HepG2 (cell line): Measurements from ENCODE around the gene ST6GALNAC4. TPM values are rescaled to one million over a fixed set of nuclear protein-coding genes. Genes with fewer than 3 reads are reported as not detected.

Experiments
- CREB1 ChIP-seq, 2 experiments: fragments of 450-650 bp in 1 of 2; IDR thresholded peaks; 2 replicates each; pipeline ENCODE4 v1.6.1; 2016 to 2017; ENCODE audit warnings: control low read depth in 1 of 2, mild to moderate bottlenecking in 1 of 2, missing compliant biosample characterization in 1 of 2, missing genetic modification characterization in 1 of 2
- EEA1 ChIP-seq: sonication (generic); formaldehyde crosslinking; IDR thresholded peaks from 2 replicates; pipeline ENCODE4 v1.5.1; 2020; ENCODE audit warnings: mild to moderate bottlenecking, missing genetic modification reagents, borderline replicate concordance
- HDAC2 ChIP-seq: sonication (generic); formaldehyde crosslinking; IDR thresholded peaks from 2 replicates; pipeline ENCODE4 v1.4.0; 2020; ENCODE audit warnings: missing genetic modification reagents
- HMG20A ChIP-seq: IDR thresholded peaks from 2 replicates; pipeline ENCODE4 v1.6.1; 2016; ENCODE audit warnings: borderline replicate concordance
- IRX3 ChIP-seq: sonication (generic); formaldehyde crosslinking; IDR thresholded peaks from 2 replicates; pipeline ENCODE4 v1.8.1; 2023; ENCODE audit warnings: mild to moderate bottlenecking, low read depth, missing genetic modification reagents, borderline replicate concordance
- KDM5B ChIP-seq: sonication (generic); formaldehyde crosslinking; IDR thresholded peaks from 2 replicates; pipeline ENCODE4 v1.4.0; 2020; ENCODE audit warnings: missing genetic modification reagents, mild to moderate bottlenecking, borderline replicate concordance
- NCOA5 ChIP-seq: sonication (generic); formaldehyde crosslinking; IDR thresholded peaks from 2 replicates; pipeline ENCODE4 v1.4.0; 2020; ENCODE audit warnings: missing genetic modification reagents
- NFKBIZ ChIP-seq: IDR thresholded peaks from 2 replicates; pipeline ENCODE4 v1.6.1; 2018; ENCODE audit warnings: missing genetic modification reagents, missing compliant biosample characterization
- WIZ ChIP-seq: sonication (generic); formaldehyde crosslinking; IDR thresholded peaks from 2 replicates; pipeline ENCODE4 v1.5.1; 2020; ENCODE audit warnings: mild to moderate bottlenecking, missing genetic modification reagents
- ZFP36L2 ChIP-seq: sonication (generic); formaldehyde crosslinking; IDR thresholded peaks from 2 replicates; pipeline ENCODE4 v1.4.0; 2020; ENCODE audit warnings: missing genetic modification reagents
- ZMAT3 ChIP-seq: sonication (generic); formaldehyde crosslinking; conservative IDR thresholded peaks from 2 replicates; pipeline ENCODE4 v1.7.0; 2021; ENCODE audit warnings: missing genetic modification reagents
- ZNF234 ChIP-seq: sonication (generic); formaldehyde crosslinking; conservative IDR thresholded peaks from 2 replicates; pipeline ENCODE4 v1.5.1; 2020; ENCODE audit warnings: mild to moderate bottlenecking, missing genetic modification reagents
- ZNF296 ChIP-seq: sonication (generic); formaldehyde crosslinking; conservative IDR thresholded peaks from 2 replicates; pipeline ENCODE4 v1.5.0; 2020; ENCODE audit warnings: mild to moderate bottlenecking, missing genetic modification reagents
- ZNF432 ChIP-seq: sonication (generic); formaldehyde crosslinking; IDR thresholded peaks from 2 replicates; pipeline ENCODE4 v1.5.0; 2020; ENCODE audit warnings: missing genetic modification reagents, mild to moderate bottlenecking, borderline replicate concordance
- ZNF616 ChIP-seq: sonication (generic); formaldehyde crosslinking; IDR thresholded peaks from 2 replicates; pipeline ENCODE4 v1.5.0; 2020; ENCODE audit warnings: low read depth, mild to moderate bottlenecking, missing genetic modification reagents
- ZNF749 ChIP-seq: sonication (generic); formaldehyde crosslinking; IDR thresholded peaks from 2 replicates; pipeline ENCODE4 v1.8.0; 2022; ENCODE audit warnings: mild to moderate bottlenecking, missing genetic modification reagents, moderate library complexity, borderline replicate concordance
- polyA plus RNA-seq, 8 experiments: library from polyadenylated mRNA; depleted of rRNA in 3 of 8; stranded (reverse) in 7 of 8; unstranded in 1 of 8; fragments of >200 nt; fragmentation: Illumina TruSeq in 4 of 8; extraction: Trizol in 4 of 8; gene quantifications; 2 replicates each; pipeline versions ENCODE4 v1.2.1 to v1.2.3, GENCODE V29; 2011 to 2016; ENCODE audit warnings: low read depth in 4 of 8, missing spikeins in 1 of 8, mixed read lengths in 1 of 8; ENCODE audit not compliant: insufficient read depth in 1 of 8
- total RNA-seq, 5 experiments: library from RNA; depleted of rRNA; stranded (reverse); fragments of >200 nt; fragmentation: Illumina TruSeq; extraction: Trizol; gene quantifications; 2 replicates each; pipeline ENCODE4 v1.2.3, GENCODE V29; 2016; ENCODE audit warnings: low read depth in 1 of 5
- TF ChIP-seq, protein P1 (sequence below): sonication (generic); formaldehyde crosslinking; conservative IDR thresholded peaks from 2 replicates; pipeline ENCODE4 v1.8.0; 2022; ENCODE audit warnings: low read depth, missing genetic modification reagents
- TF ChIP-seq, protein P2 (sequence below): sonication (generic); formaldehyde crosslinking; IDR thresholded peaks from 2 replicates; pipeline ENCODE4 v1.5.0; 2020; ENCODE audit warnings: missing genetic modification reagents, mild to moderate bottlenecking, borderline replicate concordance
- TF ChIP-seq, protein P3 (sequence below): sonication (generic); formaldehyde crosslinking; IDR thresholded peaks from 2 replicates; pipeline ENCODE4 v1.5.1; 2020; ENCODE audit warnings: missing genetic modification reagents, mild to moderate bottlenecking, borderline replicate concordance
- TF ChIP-seq, protein P4 (sequence below): IDR thresholded peaks from 2 replicates; pipeline ENCODE4 v1.6.1; 2012; ENCODE audit warnings: low read length, improper control_type of control experiment

Gene ST6GALNAC4
- total and polyA plus RNA-seq, 2 of the 13 experiments (the other 11 are each of a cell fraction or from before 2014, with no cell fraction given), result 18.8 to 27.7 TPM

DNA sequence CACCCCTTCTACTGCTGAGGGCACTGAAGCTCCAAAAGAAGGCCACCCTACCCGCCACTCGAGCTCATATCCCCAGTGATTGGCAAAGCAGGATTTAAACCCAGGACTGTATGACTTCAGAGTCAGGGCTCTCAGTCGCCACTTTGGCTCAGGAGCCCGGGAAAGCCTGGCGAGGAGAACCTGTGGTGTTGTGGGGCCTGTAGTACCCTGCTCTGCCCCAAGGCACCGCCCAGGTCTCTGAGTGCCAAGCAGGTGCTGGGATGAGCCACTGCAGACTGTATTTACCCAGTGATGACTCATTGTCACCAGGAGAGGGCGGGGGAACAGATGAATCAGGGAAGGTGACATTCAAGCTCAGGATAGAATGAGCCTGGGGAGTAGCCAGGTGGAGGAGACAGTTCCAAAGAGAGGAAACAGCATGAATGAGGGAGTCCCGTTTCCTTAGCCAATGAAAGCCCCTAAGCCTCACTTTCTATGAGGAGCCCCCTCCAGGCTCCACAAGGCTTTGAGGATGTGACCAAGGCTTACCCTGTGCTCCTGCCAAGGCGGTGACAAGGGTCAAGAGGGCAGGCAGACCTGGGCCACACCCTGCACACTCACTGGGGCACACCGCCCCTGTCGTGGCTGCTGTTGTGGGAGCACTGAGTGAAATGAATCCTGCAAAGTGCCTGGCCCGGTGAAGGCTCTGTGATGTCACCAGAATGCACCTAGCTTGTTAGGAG, 38.6 kb upstream of the ST6GALNAC4 start (continued):
- TF ChIP-seq, protein P1, sequence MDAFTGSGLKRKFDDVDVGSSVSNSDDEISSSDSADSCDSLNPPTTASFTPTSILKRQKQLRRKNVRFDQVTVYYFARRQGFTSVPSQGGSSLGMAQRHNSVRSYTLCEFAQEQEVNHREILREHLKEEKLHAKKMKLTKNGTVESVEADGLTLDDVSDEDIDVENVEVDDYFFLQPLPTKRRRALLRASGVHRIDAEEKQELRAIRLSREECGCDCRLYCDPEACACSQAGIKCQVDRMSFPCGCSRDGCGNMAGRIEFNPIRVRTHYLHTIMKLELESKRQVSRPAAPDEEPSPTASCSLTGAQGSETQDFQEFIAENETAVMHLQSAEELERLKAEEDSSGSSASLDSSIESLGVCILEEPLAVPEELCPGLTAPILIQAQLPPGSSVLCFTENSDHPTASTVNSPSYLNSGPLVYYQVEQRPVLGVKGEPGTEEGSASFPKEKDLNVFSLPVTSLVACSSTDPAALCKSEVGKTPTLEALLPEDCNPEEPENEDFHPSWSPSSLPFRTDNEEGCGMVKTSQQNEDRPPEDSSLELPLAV (CRISPR knock-in tag), result no peak
- TF ChIP-seq CREB1 (IDR thresholded peaks at IDR 0.05), result peak; percentile 47
- TF ChIP-seq CREB1 (CRISPR knock-in tag; IDR thresholded peaks at IDR 0.05), result no peak
- TF ChIP-seq, protein P2, sequence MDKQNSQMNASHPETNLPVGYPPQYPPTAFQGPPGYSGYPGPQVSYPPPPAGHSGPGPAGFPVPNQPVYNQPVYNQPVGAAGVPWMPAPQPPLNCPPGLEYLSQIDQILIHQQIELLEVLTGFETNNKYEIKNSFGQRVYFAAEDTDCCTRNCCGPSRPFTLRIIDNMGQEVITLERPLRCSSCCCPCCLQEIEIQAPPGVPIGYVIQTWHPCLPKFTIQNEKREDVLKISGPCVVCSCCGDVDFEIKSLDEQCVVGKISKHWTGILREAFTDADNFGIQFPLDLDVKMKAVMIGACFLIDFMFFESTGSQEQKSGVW (CRISPR knock-in tag), result no peak
- no peak for TF ChIP-seq NFKBIZ (CRISPR knock-in tag)
- TF ChIP-seq, protein P3, sequence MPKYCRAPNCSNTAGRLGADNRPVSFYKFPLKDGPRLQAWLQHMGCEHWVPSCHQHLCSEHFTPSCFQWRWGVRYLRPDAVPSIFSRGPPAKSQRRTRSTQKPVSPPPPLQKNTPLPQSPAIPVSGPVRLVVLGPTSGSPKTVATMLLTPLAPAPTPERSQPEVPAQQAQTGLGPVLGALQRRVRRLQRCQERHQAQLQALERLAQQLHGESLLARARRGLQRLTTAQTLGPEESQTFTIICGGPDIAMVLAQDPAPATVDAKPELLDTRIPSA (CRISPR knock-in tag), result no peak
- no peak for TF ChIP-seq WIZ (CRISPR knock-in tag)
- no peak for TF ChIP-seq ZNF432 (CRISPR knock-in tag)
- TF ChIP-seq EEA1 (CRISPR knock-in tag), result no peak
- no peak for TF ChIP-seq ZNF749
- no peak for TF ChIP-seq ZNF296
- no peak for TF ChIP-seq ZNF616 (CRISPR knock-in tag)
- TF ChIP-seq HMG20A (CRISPR knock-in tag), result no peak; the same call in 1 of the 2 replicates
- TF ChIP-seq KDM5B (CRISPR knock-in tag), result no peak
- no peak for TF ChIP-seq ZFP36L2 (CRISPR knock-in tag)
- TF ChIP-seq ZNF234, result no peak
- no peak for TF ChIP-seq NCOA5 (CRISPR knock-in tag)
- no peak; the same call in 1 of the 2 replicates for TF ChIP-seq ZMAT3 (CRISPR knock-in tag)
- peak; percentile 79 for TF ChIP-seq HDAC2 (CRISPR knock-in tag)
- no peak for TF ChIP-seq IRX3 (CRISPR knock-in tag)
- TF ChIP-seq, protein P4, sequence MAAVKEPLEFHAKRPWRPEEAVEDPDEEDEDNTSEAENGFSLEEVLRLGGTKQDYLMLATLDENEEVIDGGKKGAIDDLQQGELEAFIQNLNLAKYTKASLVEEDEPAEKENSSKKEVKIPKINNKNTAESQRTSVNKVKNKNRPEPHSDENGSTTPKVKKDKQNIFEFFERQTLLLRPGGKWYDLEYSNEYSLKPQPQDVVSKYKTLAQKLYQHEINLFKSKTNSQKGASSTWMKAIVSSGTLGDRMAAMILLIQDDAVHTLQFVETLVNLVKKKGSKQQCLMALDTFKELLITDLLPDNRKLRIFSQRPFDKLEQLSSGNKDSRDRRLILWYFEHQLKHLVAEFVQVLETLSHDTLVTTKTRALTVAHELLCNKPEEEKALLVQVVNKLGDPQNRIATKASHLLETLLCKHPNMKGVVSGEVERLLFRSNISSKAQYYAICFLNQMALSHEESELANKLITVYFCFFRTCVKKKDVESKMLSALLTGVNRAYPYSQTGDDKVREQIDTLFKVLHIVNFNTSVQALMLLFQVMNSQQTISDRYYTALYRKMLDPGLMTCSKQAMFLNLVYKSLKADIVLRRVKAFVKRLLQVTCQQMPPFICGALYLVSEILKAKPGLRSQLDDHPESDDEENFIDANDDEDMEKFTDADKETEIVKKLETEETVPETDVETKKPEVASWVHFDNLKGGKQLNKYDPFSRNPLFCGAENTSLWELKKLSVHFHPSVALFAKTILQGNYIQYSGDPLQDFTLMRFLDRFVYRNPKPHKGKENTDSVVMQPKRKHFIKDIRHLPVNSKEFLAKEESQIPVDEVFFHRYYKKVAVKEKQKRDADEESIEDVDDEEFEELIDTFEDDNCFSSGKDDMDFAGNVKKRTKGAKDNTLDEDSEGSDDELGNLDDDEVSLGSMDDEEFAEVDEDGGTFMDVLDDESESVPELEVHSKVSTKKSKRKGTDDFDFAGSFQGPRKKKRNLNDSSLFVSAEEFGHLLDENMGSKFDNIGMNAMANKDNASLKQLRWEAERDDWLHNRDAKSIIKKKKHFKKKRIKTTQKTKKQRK, result no peak
